Lower leg skin (tissue), 4 donors: ENCODE measurements around the gene ZNF384. TPM values are rescaled to one million over a fixed set of nuclear protein-coding genes. Genes with fewer than 3 reads are reported as not detected.

Source experiments
- DNase-seq, 2 donors: peaks; one replicate each; pipeline ENCODE4 v3.0.0-alpha.2; 2019; ENCODE audit warnings: low spot score in 2 of 2
- H3K4me3 ChIP-seq: fragments of 200-600 bp; sonication (generic); 2 replicates; pipeline ENCODE4 v1.5.1; 2017; ENCODE audit warnings: mild to moderate bottlenecking, low read depth; ENCODE audit not compliant: poor library complexity, severe bottlenecking
- CTCF ChIP-seq, 3 donors: fragments of 450-650 bp; IDR thresholded peaks; one replicate each; pipeline ENCODE4 v1.5.1; 2016; ENCODE audit warnings: antibody characterized with exemption in 3 of 3, mild to moderate bottlenecking in 3 of 3, moderate library complexity in 2 of 3
- POLR2A ChIP-seq, 2 donors: fragments of 450-650 bp; IDR thresholded peaks; one replicate each; pipeline ENCODE4 v1.6.1; 2016 to 2017; ENCODE audit warnings: antibody characterized with exemption in 2 of 2, mild to moderate bottlenecking in 1 of 2, moderate library complexity in 1 of 2
- WGBS, 2 donors: methylation state at CpG; one replicate each; pipeline ENCODE4 v1.1.5; 2018; 5-methylcytosine and 5-hydroxymethylcytosine counted together
- intact Hi-C: fragments of 100-400 bp; cut with DNase I; formaldehyde crosslinking; loops from one replicate; pipeline ENCODE4 v1.15.0; 2023; ENCODE audit warnings: low total_unique reads
- total RNA-seq, 4 donors: library from RNA; depleted of rRNA; stranded (reverse); fragments of >200 nt; gene quantifications; one replicate each; pipeline ENCODE4 v1.1.0, GENCODE V29; 2016

The ZNF384 gene
- total RNA-seq, 4 donors from 2014 or later = 22.7 to 79.9 (median 33.7) TPM

GRCh38 chr12:6646276-6647082, 42.7 kb downstream of the ZNF384 start:
- peak overlapping the region; percentile 16 for H3K4me3 ChIP-seq
- WGBS, 2 donors = 61 to 63% methylated on average over 27 to 28 of the region's 28 CpGs
- no peak for TF ChIP-seq CTCF (IDR thresholded peaks at IDR 0.05)
- no peak for TF ChIP-seq POLR2A (IDR thresholded peaks at IDR 0.05)
- intact Hi-C loops = no loop called here
- no peak for DNase-seq

- DNase-seq = no peak
- intact Hi-C loops = no loop called here
- 38 to 47% methylated on average over 5 of the region's 5 CpGs for WGBS, 2 donors
- no peak for TF ChIP-seq POLR2A (IDR thresholded peaks at IDR 0.05)
- no peak for TF ChIP-seq CTCF (IDR thresholded peaks at IDR 0.05)
- no peak overlapping the region for H3K4me3 ChIP-seq
Measured at GRCh38 chr12:6644903-6645302, 44.3 kb downstream of the ZNF384 start.

GRCh38 chr12:6644257-6644596, 44.9 kb downstream of the ZNF384 start:
- no peak overlapping the region for H3K4me3 ChIP-seq
- 74 to 78% methylated on average over 6 of the region's 6 CpGs for WGBS, 2 donors
- DNase-seq = no peak
- intact Hi-C loops = no loop called here
- no peak for TF ChIP-seq CTCF (IDR thresholded peaks at IDR 0.05)
- TF ChIP-seq POLR2A (IDR thresholded peaks at IDR 0.05) = no peak

GRCh38 chr12:6643569-6644256, 45.5 kb downstream of the ZNF384 start:
- no peak overlapping the region for H3K4me3 ChIP-seq
- intact Hi-C loops = no loop called here
- 81 to 87% methylated on average over 6 of the region's 6 CpGs for WGBS, 2 donors
- no peak for DNase-seq
- TF ChIP-seq POLR2A (IDR thresholded peaks at IDR 0.05) = no peak
- no peak for TF ChIP-seq CTCF (IDR thresholded peaks at IDR 0.05)

- no peak overlapping the region for H3K4me3 ChIP-seq
- TF ChIP-seq POLR2A (IDR thresholded peaks at IDR 0.05) = no peak
- no peak for TF ChIP-seq CTCF (IDR thresholded peaks at IDR 0.05)
- intact Hi-C loops = no loop called here
- no peak for DNase-seq
- 47 to 48% methylated on average over 4 of the region's 4 CpGs for WGBS, 2 donors
Measured at GRCh38 chr12:6641131-6641530, 48.0 kb downstream of the ZNF384 start.
